Stimulated activated effector memory CD8-positive, alpha-beta T cell treated with anti-CD3 and anti-CD28 coated beads, Interleukin-12 subunit alpha, Interleukin-12 subunit beta, amount 100 ng/mL, for 72 hours (primary cell): Measurements from ENCODE around the gene GAL.

Source experiments
- ATAC-seq: fragments of 150-1000 bp; cut with Tn5 transposase; 2 replicates; pipeline ENCODE4 v1.10.0; 2021
- DNase-seq, 2 donors: peaks; one replicate each; pipeline ENCODE4 v3.0.0; 2021 to 2022; ENCODE audit warnings: low spot score in 2 of 2
- H3K27ac Mint-ChIP-seq: one replicate; pipeline ENCODE4 v1.8.0; 2022; ENCODE audit warnings: mild to moderate bottlenecking, mixed read lengths
- H3K36me3 Mint-ChIP-seq: one replicate; pipeline ENCODE4 v1.8.0; 2022; ENCODE audit warnings: mild to moderate bottlenecking, mixed read lengths
- H3K4me1 Mint-ChIP-seq: one replicate; pipeline ENCODE4 v1.8.0; 2022; ENCODE audit warnings: mixed read lengths
- H3K4me3 Mint-ChIP-seq: one replicate; pipeline ENCODE4 v1.8.0; 2022; ENCODE audit warnings: mild to moderate bottlenecking, mixed read lengths
- H3K9me3 Mint-ChIP-seq: one replicate; pipeline ENCODE4 v1.8.0; 2022; ENCODE audit warnings: mixed read lengths

The GAL gene

GRCh38 chr11:68667511-68668500 lies 16.5 kb upstream of the GAL start:
- no peaks in the 10 kb centered on the region for H3K36me3 Mint-ChIP-seq
- DNase-seq (no peak), ATAC-seq (peak; percentile 39)
- H3K4me3 Mint-ChIP-seq: no peak overlapping the region
- no peak overlapping the region for H3K27ac Mint-ChIP-seq
- no peaks in the 10 kb centered on the region for H3K4me1 Mint-ChIP-seq
- H3K9me3 Mint-ChIP-seq: no peaks in the 10 kb centered on the region

- no peak for ATAC-seq
- no peak overlapping the region for H3K27ac Mint-ChIP-seq
- no peaks in the 10 kb centered on the region for H3K4me1 Mint-ChIP-seq
- no peaks in the 10 kb centered on the region for H3K9me3 Mint-ChIP-seq
- no peak for DNase-seq
- H3K36me3 Mint-ChIP-seq: no peaks in the 10 kb centered on the region
- no peak overlapping the region for H3K4me3 Mint-ChIP-seq
These were observed 14.8 kb upstream of the GAL start for GRCh38 chr11:68669301-68670090.

DNA sequence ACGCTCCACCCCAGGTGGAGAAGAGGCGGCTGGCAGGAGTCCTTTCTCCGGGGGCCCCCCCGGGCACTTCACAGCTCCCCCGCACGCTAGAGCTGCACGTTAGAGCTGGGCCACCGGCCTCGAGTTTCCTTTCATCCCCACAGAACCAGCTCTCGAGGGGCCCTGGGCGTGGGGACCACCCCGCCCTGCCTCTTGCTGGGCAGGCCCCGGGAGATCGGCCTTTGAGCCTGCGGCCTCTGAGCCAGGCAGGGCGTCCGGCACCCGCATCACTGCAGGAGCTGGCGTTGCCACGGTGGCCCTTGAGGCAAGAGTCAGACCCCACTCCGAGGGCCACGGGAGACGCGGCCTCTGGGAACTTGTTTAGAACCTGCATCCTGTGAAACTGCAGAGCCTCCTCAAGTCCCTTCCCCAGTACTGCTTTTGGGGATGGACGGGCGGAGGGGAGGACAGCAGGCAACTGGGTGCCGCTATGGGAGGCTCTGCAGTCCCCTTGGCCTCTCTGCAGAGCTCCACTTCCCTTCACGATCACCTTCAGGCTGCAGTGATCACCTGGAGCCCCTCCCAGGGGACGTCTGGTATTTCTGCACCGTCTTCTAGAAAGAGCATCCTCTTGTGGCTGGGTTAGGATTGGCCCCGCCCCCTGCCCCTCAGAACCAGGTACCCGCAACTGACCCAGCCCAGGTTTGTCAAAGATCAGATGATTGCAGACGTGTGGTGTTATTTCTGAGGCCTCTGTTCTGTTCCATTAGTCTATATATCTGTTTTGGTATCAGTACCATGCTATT lies 13.9 kb upstream of the GAL start:
- DNase-seq (no peak), ATAC-seq (no peak)
- no peaks in the 10 kb centered on the region for H3K9me3 Mint-ChIP-seq
- H3K36me3 Mint-ChIP-seq: no peaks in the 10 kb centered on the region
- no peak overlapping the region for H3K27ac Mint-ChIP-seq
- no peaks in the 10 kb centered on the region for H3K4me1 Mint-ChIP-seq
- H3K4me3 Mint-ChIP-seq: no peak overlapping the region

DNA sequence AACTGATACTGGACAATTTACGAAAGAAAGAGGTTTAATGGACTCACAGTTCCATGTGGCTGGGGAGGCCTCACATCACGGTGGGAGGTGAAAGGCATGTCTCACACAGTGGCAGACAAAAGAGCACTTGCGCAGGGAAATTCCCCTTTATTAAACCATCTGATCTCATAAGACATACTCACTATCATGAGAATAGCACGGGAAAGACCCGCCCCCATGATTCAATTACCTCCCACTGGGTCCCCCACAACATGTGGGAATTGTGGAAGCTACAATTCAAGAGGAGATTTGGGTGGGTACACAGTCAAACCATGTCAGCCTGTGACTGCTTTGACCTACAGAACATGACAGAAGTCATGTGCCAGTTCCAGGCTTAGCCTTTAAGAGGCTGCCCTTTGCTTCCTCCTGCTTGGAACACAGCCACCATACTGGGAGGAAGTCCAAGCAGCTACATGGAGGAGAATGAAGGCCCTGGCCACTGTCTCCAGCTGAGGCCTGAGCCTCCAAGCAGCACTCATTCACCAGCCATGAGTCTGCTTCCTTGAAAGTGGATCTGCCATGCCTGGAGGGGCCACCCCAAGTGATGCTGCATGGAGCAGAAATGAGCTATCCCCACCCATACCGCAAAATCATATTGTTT lies 10.9 kb upstream of the GAL start:
- Mint-ChIP-seq H3K4me1 (no peaks in the 10 kb centered on the region), H3K36me3 (no peaks in the 10 kb centered on the region), H3K4me3 (no peak overlapping the region), H3K27ac (no peak overlapping the region), H3K9me3 (no peaks in the 10 kb centered on the region)
- DNase-seq: no peak
- no peak for ATAC-seq

GRCh38 chr11:68673991-68674390 lies 10.4 kb upstream of the GAL start:
- H3K4me3 Mint-ChIP-seq: no peak overlapping the region
- DNase-seq (no peak), ATAC-seq (no peak)
- no peak overlapping the region for H3K27ac Mint-ChIP-seq
- H3K36me3 Mint-ChIP-seq: no peaks in the 10 kb centered on the region
- H3K4me1 Mint-ChIP-seq: no peaks in the 10 kb centered on the region
- no peaks in the 10 kb centered on the region for H3K9me3 Mint-ChIP-seq

GRCh38 chr11:68674461-68674860 lies 9.9 kb upstream of the GAL start:
- H3K4me3 Mint-ChIP-seq: no peak overlapping the region
- no peak for ATAC-seq
- DNase-seq: no peak

DNA sequence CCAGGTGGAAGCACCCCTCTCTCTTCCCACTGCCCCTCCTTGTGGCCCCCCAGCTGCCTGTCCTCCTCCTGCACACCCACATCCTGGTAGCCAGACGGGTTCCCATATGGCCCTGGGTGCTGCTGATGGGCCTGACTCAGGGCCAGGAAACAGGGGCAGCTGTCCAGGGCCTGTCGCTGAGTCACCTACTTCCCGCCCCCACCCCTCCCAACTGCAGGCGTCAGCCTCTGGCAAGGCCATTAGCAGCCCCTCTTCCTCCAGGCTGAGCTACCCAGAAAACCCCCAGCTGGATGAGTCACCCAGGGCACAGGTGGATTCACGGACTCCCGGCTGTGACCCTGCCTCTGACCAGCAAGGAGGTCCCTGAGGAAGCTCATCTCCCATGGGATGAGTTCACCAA lies 6.9 kb upstream of the GAL start:
- Mint-ChIP-seq H3K27ac (no peak overlapping the region), H3K4me3 (no peak overlapping the region), H3K36me3 (no peaks in the 10 kb centered on the region), H3K9me3 (no peaks in the 10 kb centered on the region), H3K4me1 (no peaks in the 10 kb centered on the region)
- DNase-seq (no peak), ATAC-seq (no peak)

More at GRCh38 chr11:68674461-68674860, 9.9 kb upstream of the GAL start:
- Mint-ChIP-seq H3K27ac (no peak overlapping the region), H3K9me3 (no peaks in the 10 kb centered on the region), H3K36me3 (no peaks in the 10 kb centered on the region), H3K4me1 (no peaks in the 10 kb centered on the region)

- no peaks in the 10 kb centered on the region for H3K36me3 Mint-ChIP-seq
- H3K9me3 Mint-ChIP-seq: no peaks in the 10 kb centered on the region
- H3K27ac Mint-ChIP-seq: no peak overlapping the region
- DNase-seq: no peak
- no peak overlapping the region for H3K4me3 Mint-ChIP-seq
- H3K4me1 Mint-ChIP-seq: peaks cover 4% of the 10 kb centered on the region
- ATAC-seq: no peak
These were observed 6.3 kb upstream of the GAL start for GRCh38 chr11:68678031-68678441.

DNA sequence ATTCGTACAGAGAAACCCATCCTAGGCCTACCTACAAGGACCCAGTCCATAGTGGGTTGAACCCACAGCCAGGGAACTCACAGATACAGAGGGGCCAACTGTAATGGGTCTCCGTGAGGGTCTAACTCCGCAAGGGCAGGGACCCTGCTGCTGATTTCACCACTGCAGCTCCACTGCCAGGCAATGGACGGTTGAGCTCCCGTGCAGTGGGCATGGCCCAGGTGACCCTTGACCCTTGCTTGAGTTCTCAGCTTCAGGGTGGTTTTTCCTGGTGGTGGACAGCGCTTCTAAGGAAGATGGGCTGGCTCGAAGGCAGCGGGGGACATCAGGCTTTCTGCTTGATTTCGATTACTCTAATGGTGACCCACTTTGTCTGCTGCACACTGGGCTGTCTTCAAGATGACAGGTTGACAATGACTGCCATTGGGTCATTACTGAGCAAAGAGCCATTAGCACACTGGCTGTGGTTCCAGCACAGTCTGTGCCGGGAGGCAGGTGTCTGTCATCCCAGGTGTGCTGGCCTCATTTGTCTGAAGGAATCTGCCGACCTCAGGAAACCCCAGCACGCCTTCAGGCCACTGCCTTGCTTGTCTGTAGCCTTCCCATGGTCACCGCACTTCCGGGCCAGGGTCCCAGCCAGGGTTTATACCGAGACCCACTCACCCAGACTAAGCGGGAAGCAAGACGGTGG lies 3.7 kb upstream of the GAL start:
- peaks cover 6% of the 10 kb centered on the region for H3K4me1 Mint-ChIP-seq

GRCh38 chr11:68682531-68682961 lies 1.8 kb upstream of the GAL start:
- DNase-seq: no peak
- ATAC-seq: peak; percentile 31
- Mint-ChIP-seq H3K27ac (no peak overlapping the region), H3K4me1 (peaks cover 6% of the 10 kb centered on the region), H3K36me3 (no peaks in the 10 kb centered on the region), H3K9me3 (no peaks in the 10 kb centered on the region), H3K4me3 (no peak overlapping the region)

More for the DNA sequence above, 3.7 kb upstream of the GAL start:
- no peak for DNase-seq
- Mint-ChIP-seq H3K4me3 (no peak overlapping the region), H3K27ac (no peak overlapping the region), H3K9me3 (no peaks in the 10 kb centered on the region), H3K36me3 (no peaks in the 10 kb centered on the region)
- no peak for ATAC-seq

- DNase-seq: no peak
- no peak for ATAC-seq
These were observed 1.2 kb upstream of the GAL start for GRCh38 chr11:68683121-68683520.

GRCh38 chr11:68683536-68684384 lies 584 bp upstream of the GAL start:
- Mint-ChIP-seq H3K9me3 (no peaks in the 10 kb centered on the region), H3K27ac (no peak overlapping the region), H3K4me3 (no peak overlapping the region), H3K36me3 (no peaks in the 10 kb centered on the region), H3K4me1 (peaks cover 6% of the 10 kb centered on the region)
- DNase-seq (no peak), ATAC-seq (no peak)

More at GRCh38 chr11:68683121-68683520, 1.2 kb upstream of the GAL start:
- no peaks in the 10 kb centered on the region for H3K36me3 Mint-ChIP-seq
- H3K9me3 Mint-ChIP-seq: no peaks in the 10 kb centered on the region
- no peak overlapping the region for H3K27ac Mint-ChIP-seq
- H3K4me3 Mint-ChIP-seq: no peak overlapping the region
- H3K4me1 Mint-ChIP-seq: peaks cover 6% of the 10 kb centered on the region

DNA sequence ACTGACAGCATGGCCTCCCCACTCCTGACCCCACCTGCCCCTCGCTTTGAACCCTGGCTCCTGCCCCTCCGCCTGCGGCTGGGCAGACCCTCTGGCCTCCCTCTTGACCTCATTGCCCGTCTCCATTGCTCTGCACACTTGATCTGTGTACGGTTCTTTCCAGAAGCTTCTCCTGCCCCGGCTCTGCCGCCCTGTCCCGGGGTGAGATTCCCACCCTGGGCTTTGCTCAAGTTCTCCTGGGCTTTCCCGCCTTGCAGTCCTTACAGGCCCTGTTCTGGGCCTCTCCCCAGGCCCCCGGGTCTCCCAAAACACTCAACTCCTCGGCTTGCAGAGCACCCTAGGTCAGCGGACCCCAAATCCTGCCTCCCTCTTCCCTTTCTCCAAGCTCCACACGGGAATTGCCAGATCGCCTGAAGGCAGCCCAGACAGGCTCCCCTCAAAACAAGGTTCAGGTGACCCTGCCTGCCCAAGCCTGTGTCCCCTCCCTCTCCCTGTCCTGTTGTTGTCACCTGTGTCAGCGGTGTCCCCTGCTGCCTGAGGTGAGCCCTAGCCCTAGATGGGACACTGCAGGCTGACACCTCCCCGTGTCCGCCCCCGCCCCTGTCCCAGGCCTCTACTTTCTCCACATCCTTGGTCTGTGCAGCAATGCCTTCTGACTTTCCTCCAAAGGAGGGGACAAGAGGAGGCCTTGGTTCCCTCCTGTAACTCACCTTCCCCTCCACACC lies 1.5 kb downstream of the GAL start:
- ATAC-seq (no peak), DNase-seq (no peak)
- Mint-ChIP-seq H3K9me3 (no peaks in the 10 kb centered on the region), H3K36me3 (no peaks in the 10 kb centered on the region), H3K27ac (no peak overlapping the region), H3K4me3 (peak overlapping the region; percentile 18), H3K4me1 (peaks cover 22% of the 10 kb centered on the region)
